SKM-1 treated with dmso at 0.1 percent for 144 hours (cell line): ENCODE measurements around the gene SCYL3.
"Not testable (repeated sequence)": the region's sequence is repeated elsewhere in the genome, so short reads cannot be mapped to it uniquely, and the experiment has no call there.

Experiments
- DNase-seq: peaks from one replicate; lab custom pipeline; 2025; ENCODE audit not compliant: unreplicated experiment; lab: John Stamatoyannopoulos, UW

Gene SCYL3

GRCh38 chr1:169873582-169874199 lies 20.0 kb downstream of the SCYL3 start:
- DNase-seq, result no peak

DNA sequence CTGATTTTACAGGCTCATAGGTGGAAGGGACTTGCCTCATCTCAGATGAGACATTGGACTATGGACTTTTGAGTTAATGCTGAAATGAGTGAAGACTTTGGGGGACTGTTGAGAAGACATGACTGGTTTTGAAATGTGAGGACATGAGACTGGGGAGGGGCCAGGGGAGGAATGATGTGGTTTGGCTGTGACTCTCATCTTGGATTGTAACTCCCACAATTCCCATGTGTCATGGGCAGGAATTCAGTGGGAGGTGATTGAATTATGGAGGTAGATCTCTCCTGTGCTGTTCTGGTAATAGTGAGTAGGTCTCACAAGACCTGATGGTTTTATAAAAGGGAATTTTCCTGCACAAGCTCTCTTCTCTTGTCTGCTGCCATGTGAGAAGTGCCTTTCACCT lies 20.8 kb downstream of the SCYL3 start:
- DNase-seq, result no peak

- not testable (repeated sequence) for DNase-seq
Measured at GRCh38 chr1:169871988-169872387, 21.7 kb downstream of the SCYL3 start.

DNA sequence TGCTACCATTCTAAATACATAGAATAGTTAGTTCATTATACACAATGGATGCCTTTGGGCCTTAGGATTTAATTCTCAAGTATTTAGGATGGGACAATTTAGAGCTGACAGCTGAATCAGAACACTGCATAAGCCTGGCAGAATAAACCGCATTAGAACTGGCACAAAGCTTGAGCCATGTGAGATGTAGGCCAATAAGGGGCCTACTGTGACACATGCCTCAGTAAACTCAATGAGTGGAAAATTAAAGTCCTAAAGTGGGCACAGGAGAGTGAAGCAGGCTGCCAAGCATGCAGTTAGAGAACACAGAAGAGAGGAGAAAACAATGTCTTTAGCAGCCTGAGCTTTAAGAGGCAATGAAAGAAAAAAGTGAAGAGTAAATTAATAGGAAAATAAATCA lies 24.3 kb downstream of the SCYL3 start:
- no peak for DNase-seq

DNA sequence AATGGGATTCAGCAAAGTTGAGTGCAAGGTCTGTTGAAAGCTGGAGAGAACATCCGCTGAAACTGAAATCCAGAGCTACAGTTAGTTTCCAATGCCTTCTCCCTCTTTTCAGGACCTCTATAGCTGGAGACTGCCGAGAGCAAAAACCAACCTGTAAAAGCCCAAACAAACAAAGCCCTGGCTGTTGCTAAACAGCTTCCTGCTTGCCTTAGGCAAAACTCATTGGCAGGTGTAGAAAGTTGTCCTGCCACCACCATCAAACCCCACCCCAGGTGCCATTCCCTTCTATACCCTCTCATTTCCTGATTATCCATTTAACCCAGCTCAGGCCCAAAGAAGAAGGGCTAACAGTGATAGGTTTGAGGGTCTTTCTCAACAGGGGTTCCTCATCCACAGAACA lies 24.7 kb downstream of the SCYL3 start:
- no peak for DNase-seq

DNA sequence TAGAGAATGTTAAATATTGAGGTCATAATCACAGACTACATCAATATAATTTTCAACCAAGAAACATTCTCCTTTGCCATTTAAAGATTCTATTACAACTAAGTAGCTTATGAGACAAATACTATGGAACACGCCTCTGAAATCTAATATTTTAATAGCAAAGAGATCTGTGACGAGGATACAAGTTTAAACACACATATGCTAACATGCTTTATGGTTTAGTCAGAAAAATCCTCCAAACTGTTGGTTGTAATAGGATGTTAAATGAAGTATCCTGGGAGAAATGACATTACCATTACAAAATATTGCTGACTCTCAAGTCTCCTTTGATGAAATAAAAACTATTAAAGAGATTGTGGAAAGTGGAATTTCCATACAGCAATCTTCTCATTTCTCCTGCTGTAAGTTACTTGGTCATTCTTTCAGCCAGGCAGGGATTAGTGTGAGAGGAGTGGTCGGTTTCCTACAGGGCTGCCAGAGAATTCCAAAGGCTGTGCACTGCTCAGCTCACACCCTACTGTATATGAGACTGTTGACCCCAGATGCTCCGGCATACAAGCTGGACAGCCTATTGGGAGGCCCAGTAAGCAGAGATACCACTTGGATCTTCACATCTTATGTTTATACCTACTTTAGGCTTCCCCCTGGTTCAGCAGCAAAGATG lies 26.6 kb downstream of the SCYL3 start:
- DNase-seq, result no peak

DNA sequence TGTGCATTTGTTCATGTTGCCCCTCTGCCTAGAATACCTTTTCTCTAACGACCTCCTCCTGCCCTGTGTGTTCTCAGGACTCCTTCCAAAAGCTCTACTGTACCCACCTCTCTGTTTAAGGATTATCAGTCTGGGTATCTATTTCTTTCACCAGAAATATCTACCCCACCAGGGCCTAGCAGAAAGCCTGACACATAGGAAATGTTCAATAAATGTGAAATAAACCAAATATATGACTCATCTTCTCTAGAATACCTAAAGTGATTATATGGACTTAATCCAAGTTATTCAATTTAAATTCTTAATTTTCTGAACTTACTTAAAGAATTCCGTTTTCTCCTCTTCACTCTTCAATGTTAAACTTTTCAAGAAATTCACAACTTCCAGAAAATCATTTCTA lies 27.1 kb downstream of the SCYL3 start:
- DNase-seq, result no peak

DNA sequence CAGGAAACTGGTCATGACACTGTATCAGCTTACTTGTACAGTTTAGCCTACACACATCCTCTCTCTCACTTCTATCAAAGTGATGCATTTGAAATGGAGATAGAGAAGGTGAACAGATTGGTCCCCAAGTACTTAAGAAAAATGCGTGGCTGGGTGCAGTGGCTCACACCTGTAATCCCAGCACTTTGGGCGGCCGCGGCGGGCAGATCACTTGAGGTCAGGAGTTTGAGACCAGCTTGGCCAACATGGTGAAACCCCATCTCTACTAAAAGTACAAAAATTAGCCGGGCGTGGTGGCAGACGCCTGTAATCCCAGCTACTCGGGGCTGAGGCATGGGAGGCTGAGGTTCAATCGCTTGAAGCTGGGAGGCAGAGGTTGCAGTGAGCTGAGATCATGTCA lies 29.2 kb downstream of the SCYL3 start:
- DNase-seq, result not testable (repeated sequence)

GRCh38 chr1:169860750-169861149 lies 32.9 kb downstream of the SCYL3 start:
- DNase-seq, result no peak

- DNase-seq, result no peak
Measured at GRCh38 chr1:169860187-169860586, 33.5 kb downstream of the SCYL3 start.

- DNase-seq, result no peak
Measured at GRCh38 chr1:169859001-169859400, 34.7 kb downstream of the SCYL3 start.

DNA sequence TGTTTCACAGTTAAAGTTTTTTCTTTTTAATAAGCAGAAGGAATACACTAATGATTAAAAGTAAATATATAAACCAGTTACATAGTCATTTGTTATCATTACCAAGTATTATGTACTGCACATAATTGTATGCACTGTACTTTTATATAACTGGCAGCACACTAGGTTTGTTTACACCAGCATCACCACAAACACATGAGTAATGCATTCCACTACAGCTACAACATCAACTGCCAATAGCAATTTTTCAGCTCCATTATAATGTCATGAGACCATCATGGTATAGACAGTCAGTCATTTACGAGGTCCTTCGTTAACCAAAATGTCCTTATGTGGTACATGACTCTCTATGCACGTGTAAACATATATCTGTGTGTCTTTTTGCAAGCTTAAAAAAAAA lies 35.2 kb downstream of the SCYL3 start:
- DNase-seq, result no peak

- DNase-seq, result no peak
Measured at GRCh38 chr1:169853341-169853740, 40.4 kb downstream of the SCYL3 start.

DNA sequence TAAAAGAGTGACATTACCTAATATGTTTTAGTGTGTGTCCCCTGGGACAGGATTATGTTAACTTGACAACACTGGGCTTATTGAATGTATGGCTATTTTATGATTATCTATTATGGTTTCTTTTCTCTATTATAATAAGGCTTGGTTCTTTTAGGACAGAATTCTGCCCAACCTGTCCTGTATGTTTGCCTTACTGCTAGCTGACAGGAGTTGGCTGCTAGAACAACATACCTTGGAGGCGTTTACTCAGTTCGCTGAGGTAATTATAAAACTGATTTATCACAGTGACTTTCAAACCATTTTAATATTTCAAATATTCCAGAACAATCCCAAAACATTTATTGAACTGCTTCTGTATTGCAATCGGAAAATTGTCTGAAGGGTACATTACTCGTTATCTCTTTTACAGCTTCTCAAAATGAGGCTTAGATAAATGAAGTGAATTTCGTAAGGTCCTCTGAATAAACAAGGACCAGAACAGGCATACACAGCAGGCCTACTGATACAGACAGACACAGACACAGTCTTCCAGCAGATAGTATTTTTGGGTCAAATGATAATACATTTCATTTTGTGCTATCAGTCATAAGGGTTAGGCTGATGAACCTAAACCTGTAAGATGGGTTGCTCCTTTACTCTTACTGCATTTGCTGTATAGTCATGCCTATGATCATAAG lies 44.2 kb downstream of the SCYL3 start:
- no peak for DNase-seq

DNA sequence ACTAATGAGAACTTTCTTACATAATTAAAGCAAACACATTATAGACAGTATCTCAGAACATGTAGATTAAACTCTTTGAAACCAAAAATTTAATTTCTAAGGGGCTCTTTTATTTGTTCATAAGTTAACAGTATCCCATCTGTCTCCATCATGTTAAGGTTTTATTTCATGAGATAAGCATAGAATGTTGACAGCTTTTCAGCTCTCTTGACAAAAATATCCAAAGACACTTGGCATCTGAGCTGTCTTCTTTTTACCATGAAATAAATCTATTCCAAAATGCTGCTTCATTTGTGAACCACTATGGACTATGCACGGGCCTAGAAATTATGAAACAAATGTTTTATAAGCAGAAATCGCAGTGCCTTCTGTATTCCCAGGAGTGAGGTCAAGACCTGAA lies 45.2 kb downstream of the SCYL3 start:
- DNase-seq, result no peak

DNA sequence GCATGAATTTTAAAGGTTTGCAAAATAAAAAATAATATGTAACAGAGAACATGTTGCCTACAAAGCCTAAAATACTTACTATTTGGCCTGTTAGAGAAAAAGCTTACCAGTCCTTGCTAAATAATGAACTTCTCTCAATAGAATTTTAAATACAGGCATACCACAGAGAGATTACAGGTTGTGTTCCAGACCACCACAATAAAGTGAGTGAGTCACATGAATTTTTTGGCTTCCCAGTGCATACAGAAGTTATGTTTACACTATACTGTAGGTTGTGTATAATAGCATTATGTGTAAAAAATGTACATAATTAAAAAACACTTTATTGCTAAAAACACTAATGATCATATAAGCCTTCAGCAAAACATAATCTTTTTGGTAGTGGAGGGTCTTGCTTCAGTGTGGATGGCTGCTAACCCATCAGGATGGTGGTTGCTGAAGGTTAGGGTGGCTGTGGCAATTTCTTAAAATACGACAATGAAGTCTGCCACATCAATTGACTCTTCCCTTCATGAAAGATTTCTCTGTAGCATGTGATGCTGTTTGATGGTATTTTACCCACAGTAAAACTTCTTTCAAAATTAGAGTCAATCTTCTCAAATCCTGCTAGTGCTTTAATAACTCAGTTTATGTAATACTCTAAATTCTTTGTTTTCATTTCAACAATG lies 48.6 kb downstream of the SCYL3 start:
- no peak for DNase-seq

DNA sequence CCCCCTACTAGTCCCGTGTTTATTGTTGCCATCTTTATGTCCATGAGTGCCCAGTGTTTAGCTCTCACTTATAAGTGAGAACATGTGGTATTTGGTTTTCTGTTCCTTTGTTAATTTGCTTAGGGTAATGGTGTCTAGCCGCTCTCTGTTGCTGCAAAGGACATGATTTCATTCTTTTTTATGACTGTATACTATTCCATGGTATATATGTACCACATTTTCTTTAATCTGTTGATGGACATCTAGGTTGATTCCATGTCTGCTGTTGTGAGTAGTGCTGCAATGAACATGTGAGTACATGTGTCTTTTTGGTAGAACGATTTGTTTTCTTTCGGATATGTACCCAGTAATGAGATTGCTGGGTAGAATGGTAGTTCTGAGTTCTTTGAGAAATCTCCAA lies 54.8 kb downstream of the SCYL3 start:
- DNase-seq, result no peak

DNA sequence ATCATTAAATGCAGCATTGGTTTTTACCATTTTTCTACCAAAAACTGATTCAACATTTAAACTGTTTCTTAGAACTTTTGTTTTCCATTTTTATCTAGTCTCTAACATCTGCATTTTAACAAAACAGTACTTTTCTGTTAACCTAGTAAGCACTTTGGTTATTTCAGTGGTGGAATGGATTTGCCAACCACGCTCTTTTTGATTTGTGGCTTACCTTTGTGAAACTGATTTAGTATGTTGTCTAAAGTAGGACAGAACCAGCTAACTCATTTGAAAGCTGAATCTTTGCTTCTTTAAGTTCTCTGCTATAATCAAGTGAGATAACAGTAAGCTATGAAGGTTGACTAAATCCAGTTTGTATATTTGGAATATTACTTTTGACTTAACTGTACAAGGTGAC lies 57.5 kb downstream of the SCYL3 start:
- DNase-seq, result no peak

GRCh38 chr1:169835647-169836046 lies 58.0 kb downstream of the SCYL3 start:
- no peak for DNase-seq

GRCh38 chr1:169834869-169835268 lies 58.8 kb downstream of the SCYL3 start:
- no peak for DNase-seq

DNA sequence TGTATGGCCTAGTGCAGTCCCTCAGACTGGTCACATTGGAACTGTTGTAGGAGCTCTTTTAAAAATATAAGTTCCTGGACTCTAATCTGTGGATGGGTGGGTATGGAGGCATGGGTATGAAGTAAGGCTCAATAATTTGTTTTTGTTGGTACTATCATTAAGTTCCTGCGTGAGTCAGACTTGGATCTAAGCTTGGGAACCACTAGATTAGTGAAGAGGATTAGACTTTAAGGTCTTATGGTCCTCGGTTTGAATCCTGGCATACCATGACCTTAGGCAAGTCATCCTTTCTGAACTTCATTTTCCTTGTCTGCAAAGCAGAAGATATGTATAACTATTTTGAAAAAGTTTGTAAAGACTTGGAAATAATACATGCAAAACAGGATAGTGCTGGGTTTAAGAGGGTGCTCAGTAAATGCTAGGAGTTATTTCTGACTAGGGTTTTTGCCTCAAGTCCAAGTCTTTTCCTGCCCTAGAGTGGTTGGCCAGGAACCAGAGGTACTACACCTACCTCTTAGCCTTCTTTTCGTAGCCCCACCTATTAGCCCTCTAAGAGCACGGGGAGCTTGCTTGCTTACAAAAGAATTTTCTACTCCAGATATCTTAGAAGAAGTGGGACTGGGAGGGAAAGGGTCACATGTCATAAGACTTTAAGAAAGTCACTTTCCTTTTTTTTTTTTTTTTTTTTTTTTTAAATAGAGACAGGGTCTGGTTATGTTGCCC lies 60.4 kb downstream of the SCYL3 start:
- no peak for DNase-seq
